ENCODE results near the gene SRGAP3. TPM values are rescaled to one million over a fixed set of nuclear protein-coding genes. Genes with fewer than 3 reads are reported as not detected.

The SRGAP3 gene
- total and polyA plus RNA-seq, 10 of the 15 experiments (the other 5 are each of a cell fraction or from before 2014, with no cell fraction given), result 0.32 to 1.7 (median 0.99) TPM

GRCh38 chr3:9123840-9124239 is 125.6 kb downstream of the SRGAP3 start:
- in situ Hi-C loops (cut with MboI) (no loop called here), intact Hi-C loops (cut with micrococcal nuclease; ENCODE audit: unreplicated experiment) (no loop called here)
- Histone ChIP-seq H3K27ac (ENCODE audit: control insufficient read depth, insufficient read depth) (no peak overlapping the region), H4K20me1 (ENCODE audit: control insufficient read depth, insufficient read depth) (no peaks in the 10 kb centered on the region), H3K4me3 (no peak overlapping the region), H3K27me3 (replicated peaks in 1 of 2; ENCODE audit: control insufficient read depth in 2 of 2, insufficient read depth in 2 of 2, low read length in 1 of 2) (no peaks in the 10 kb centered on the region; a peak in 1 of 4 replicates), H2AFZ (ENCODE audit: control insufficient read depth, low read depth, low read length) (no peak overlapping the region), H3K36me3 (ENCODE audit: control insufficient read depth in 2 of 2, insufficient read depth in 2 of 2, low read length in 1 of 2) (no peaks in the 10 kb centered on the region), H3K9ac (ENCODE audit: control insufficient read depth, insufficient read depth, low read length) (no peak overlapping the region), H3K4me1 (ENCODE audit: control insufficient read depth, insufficient read depth, low read length) (no peaks in the 10 kb centered on the region), H3K4me2 (ENCODE audit: control insufficient read depth, insufficient read depth) (no peak overlapping the region), H3K79me2 (ENCODE audit: control insufficient read depth, insufficient read depth, low read length) (no peaks in the 10 kb centered on the region), H3K9me3 (replicated peaks; ENCODE audit: control insufficient read depth, insufficient read depth, low read length) (no peaks in the 10 kb centered on the region)
- ChIA-PET CTCF (interaction anchor here (1.4 kb wide), 1 partner anchor 136 kb away, joined by 3 read pairs; no protein-coding TSS in a partner anchor), SMC1A (ENCODE audit: uncharacterized antibody, unreplicated experiment) (no interaction called here), RAD21 (ENCODE audit: unreplicated experiment) (no interaction called here), POLR2A (no interaction called here)
- no peak for FAIRE-seq
- TF ChIP-seq MYB (IDR thresholded peaks at IDR 0.05; ENCODE audit: borderline replicate concordance, low read depth, low read length) (no peak), BMI1 (IDR thresholded peaks at IDR 0.05; ENCODE audit: borderline replicate concordance) (no peak), CBX3 (IDR thresholded peaks at IDR 0.05; ENCODE audit: borderline replicate concordance, low read depth) (no peak), ZNF24 (IDR thresholded peaks at IDR 0.05) (no peak), ETV6 (conservative IDR thresholded peaks at IDR 0.05 in 1 of 2, IDR thresholded peaks at IDR 0.05 in 1 of 2; ENCODE audit: borderline replicate concordance in 1 of 2, low read depth in 1 of 2) (no peak)
- 48% methylated on average over 4 of the region's 4 CpGs for WGBS (ENCODE audit: insufficient coverage, insufficient replicate concordance, low lambda C conversion rate, missing lambda C conversion rate)
- no peak for ATAC-seq
- no TSS peak for BruUV-seq (replicated peaks)
- DNase-seq (ENCODE audit: low read depth, low spot score), result no peak

- TF ChIP-seq STAT1 (conservative IDR thresholded peaks at IDR 0.05) (no peak), CEBPB (IDR thresholded peaks at IDR 0.05; ENCODE audit: borderline replicate concordance in 1 of 2, low read depth in 2 of 2, low read length in 2 of 2) (no peak), IRF3 (IDR thresholded peaks at IDR 0.05) (no peak), HDAC6 (IDR thresholded peaks at IDR 0.05; ENCODE audit: unreplicated experiment) (no peak)
- ChIA-PET SMC1A (ENCODE audit: uncharacterized antibody, unreplicated experiment) (no interaction called here), POLR2A (no interaction called here), RAD21 (ENCODE audit: unreplicated experiment) (no interaction called here), CTCF (no interaction called here)
- Histone ChIP-seq H3K27ac (ENCODE audit: control insufficient read depth, insufficient read depth) (no peak overlapping the region), H3K36me3 (ENCODE audit: control insufficient read depth in 2 of 2, insufficient read depth in 2 of 2, low read length in 1 of 2) (no peaks in the 10 kb centered on the region), H4K20me1 (ENCODE audit: control insufficient read depth, insufficient read depth) (no peaks in the 10 kb centered on the region), H3K4me3 (no peak overlapping the region), H2AFZ (ENCODE audit: control insufficient read depth, low read depth, low read length) (no peak overlapping the region), H3K9me3 (replicated peaks; ENCODE audit: control insufficient read depth, insufficient read depth, low read length) (no peaks in the 10 kb centered on the region), H3K79me2 (ENCODE audit: control insufficient read depth, insufficient read depth, low read length) (no peaks in the 10 kb centered on the region), H3K27me3 (replicated peaks in 1 of 2; ENCODE audit: control insufficient read depth in 2 of 2, insufficient read depth in 2 of 2, low read length in 1 of 2) (no peaks in the 10 kb centered on the region; a peak in 1 of 4 replicates), H3K9ac (ENCODE audit: control insufficient read depth, insufficient read depth, low read length) (no peak overlapping the region), H3K4me2 (ENCODE audit: control insufficient read depth, insufficient read depth) (no peak overlapping the region), H3K4me1 (ENCODE audit: control insufficient read depth, insufficient read depth, low read length) (no peaks in the 10 kb centered on the region)
- intact Hi-C loops (cut with micrococcal nuclease; ENCODE audit: unreplicated experiment), result no loop called here
- BruUV-seq (replicated peaks), result no TSS peak
- FAIRE-seq, result no peak
- WGBS (ENCODE audit: insufficient coverage, insufficient replicate concordance, low lambda C conversion rate, missing lambda C conversion rate), result 24% methylated on average over 7 of the region's 7 CpGs
- ATAC-seq, result no peak
- in situ Hi-C loops (cut with MboI), result no loop called here
- DNase-seq (ENCODE audit: low read depth, low spot score), result no peak
Observed at GRCh38 chr3:9122732-9123364, 126.6 kb downstream of the SRGAP3 start.
